GM12872 (cell line): ENCODE measurements around the gene SNRNP25.

Source experiments
- TF ChIP-seq, protein P1 (sequence below): IDR thresholded peaks from 3 replicates; pipeline ENCODE4 v1.5.1; 2011; ENCODE audit warnings: low read depth, mild to moderate bottlenecking, low read length, moderate library complexity; ENCODE audit not compliant: insufficient read depth

The SNRNP25 gene

DNA sequence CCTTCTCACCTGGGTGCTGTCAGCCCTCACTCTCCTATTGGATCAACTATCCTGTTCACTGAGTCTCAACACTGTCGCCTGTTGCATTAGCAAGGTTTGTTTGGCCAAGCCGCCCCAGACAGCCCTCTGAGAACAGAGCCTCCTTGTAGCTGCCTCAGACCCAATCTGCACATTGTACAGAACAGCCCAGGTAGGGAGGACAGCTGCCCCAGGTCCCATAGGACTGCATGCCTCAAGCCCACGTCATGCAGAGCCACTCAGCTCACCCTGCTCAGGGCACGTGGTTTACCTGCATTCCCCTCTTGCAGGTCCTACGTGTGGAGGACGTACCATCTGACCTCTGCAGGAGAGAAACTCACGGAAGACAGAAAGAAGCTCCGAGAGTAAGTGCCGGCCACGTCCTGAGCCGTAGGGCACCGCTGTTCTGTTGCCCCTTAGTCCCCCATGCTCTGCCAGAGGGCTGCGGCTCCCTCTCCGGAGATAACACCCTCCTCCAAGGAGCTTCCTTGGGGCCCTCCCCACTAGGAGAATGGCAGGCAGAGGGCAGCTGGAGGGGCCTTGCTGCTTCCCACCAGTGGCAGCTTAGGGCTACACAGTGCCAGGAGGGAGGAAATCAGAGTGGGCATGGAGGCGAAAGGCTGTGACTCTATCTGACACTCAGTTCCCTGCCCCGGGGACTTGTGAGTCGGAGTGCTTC is 2.8 kb downstream of the SNRNP25 start:
- TF ChIP-seq, protein P1, sequence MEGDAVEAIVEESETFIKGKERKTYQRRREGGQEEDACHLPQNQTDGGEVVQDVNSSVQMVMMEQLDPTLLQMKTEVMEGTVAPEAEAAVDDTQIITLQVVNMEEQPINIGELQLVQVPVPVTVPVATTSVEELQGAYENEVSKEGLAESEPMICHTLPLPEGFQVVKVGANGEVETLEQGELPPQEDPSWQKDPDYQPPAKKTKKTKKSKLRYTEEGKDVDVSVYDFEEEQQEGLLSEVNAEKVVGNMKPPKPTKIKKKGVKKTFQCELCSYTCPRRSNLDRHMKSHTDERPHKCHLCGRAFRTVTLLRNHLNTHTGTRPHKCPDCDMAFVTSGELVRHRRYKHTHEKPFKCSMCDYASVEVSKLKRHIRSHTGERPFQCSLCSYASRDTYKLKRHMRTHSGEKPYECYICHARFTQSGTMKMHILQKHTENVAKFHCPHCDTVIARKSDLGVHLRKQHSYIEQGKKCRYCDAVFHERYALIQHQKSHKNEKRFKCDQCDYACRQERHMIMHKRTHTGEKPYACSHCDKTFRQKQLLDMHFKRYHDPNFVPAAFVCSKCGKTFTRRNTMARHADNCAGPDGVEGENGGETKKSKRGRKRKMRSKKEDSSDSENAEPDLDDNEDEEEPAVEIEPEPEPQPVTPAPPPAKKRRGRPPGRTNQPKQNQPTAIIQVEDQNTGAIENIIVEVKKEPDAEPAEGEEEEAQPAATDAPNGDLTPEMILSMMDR: no peak

DNA sequence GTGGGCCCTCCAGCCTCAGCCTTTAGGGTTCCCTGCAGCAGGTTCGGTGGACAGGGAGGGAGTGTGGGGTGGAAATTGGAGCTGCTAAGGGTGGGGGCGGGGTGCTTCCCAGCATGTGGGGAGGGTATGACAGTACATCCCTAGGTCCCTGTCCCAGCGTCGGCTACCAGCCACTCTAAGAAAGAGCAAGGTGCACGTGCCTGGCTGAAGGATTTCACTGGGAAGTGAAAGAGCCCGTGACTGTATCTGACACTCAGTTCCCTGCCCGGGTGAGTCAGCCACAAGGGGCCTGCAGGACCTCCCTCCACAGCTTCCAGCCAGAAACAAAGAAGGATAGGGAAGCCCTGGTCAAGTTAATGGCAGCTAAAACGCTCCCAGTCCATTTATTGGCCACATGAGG is 4.1 kb downstream of the SNRNP25 start:
- TF ChIP-seq, protein P1: no peak

DNA sequence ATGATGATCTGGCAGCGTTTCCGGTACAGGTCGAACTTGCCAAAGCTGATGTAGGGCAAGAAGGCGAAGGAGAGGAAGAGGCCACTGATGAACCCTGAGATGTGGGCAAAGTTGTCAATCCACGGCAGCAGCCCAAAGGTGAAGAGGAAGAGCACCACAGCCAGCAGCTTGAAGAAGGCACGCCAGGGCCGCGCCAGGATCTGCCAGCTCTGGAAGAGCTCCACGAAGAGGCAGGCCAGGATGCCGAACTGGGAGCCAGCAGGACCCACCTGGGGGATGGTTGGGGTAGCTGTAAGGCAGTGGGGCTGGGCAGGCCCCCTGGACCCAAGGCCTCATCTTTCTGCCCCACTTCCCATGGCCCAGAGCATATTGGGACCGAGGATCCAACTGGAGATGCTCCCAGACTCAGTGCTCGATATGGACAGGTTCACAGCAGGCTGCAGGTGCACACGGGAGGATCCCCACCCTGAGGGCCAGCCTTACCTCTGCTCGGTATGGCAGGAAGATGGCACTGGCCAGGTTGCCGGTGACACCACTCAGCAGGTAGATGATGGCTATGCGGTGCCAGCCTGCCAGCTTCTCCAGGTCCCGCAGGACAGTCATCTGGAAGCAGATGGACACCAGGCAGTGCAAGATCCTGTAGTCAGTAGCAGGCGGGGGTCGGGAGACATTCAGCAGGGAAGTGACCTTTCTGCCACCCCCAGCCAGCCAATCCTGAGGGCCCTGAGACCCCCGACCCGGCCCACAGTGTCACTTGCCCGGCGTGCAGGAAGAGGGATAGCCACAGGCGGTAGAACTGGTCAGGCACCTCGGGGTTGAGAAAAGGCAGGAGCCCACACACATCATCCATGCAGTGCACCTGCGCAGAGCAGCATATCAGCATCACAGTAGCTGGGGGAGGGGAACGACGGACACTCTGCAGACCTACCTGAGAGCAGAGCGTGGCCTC is 5.1 kb downstream of the SNRNP25 start:
- TF ChIP-seq, protein P1: no peak

DNA sequence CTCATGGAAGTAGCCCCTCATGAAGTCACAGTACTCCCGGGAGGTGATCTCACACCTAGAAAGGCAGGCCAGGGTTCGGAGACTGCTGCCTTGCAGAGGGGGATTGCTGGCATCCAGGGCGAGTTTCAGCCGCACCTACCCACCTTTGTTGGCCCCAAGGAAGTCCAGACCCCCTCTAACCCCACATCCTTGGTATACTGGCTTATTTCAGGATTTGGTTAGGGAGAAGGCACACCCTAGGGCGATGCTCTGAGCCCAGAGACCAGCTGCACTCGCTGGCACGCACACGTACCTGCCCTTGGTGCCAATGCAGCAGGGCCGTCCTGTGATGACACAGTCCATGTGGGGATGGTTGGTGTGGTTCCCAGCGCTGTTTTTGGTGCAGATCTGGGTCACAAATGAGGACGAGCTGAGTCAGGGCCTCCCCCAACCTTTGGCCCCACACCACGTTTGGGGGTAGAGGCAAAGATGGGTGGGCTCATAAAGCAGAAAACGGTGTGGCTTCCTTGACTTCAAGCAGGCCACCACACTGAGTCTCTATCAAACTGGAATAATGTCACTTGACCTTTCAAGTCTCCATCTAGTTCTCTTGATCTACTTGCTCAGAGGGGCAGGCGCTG is 5.9 kb downstream of the SNRNP25 start:
- TF ChIP-seq, protein P1: no peak

DNA sequence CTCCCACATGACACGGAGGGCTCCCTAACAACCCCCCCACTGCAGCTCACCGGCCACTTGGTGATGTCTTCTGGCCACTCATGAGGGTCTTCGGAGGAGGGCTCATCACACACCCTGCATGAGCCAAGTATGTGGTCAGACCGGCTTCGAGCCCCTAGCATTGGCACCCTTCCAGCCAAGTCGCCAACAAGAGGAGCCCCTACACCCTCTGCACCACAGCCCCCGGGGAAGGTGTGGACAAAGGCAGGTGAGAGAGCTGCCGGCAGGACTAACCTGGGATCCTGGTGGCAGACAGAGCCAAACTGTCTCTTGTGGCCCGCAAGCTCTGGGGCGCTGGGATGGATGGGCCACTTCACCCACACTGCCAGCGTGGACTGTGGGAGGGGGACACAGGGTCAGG is 6.5 kb downstream of the SNRNP25 start:
- TF ChIP-seq, protein P1: no peak

DNA sequence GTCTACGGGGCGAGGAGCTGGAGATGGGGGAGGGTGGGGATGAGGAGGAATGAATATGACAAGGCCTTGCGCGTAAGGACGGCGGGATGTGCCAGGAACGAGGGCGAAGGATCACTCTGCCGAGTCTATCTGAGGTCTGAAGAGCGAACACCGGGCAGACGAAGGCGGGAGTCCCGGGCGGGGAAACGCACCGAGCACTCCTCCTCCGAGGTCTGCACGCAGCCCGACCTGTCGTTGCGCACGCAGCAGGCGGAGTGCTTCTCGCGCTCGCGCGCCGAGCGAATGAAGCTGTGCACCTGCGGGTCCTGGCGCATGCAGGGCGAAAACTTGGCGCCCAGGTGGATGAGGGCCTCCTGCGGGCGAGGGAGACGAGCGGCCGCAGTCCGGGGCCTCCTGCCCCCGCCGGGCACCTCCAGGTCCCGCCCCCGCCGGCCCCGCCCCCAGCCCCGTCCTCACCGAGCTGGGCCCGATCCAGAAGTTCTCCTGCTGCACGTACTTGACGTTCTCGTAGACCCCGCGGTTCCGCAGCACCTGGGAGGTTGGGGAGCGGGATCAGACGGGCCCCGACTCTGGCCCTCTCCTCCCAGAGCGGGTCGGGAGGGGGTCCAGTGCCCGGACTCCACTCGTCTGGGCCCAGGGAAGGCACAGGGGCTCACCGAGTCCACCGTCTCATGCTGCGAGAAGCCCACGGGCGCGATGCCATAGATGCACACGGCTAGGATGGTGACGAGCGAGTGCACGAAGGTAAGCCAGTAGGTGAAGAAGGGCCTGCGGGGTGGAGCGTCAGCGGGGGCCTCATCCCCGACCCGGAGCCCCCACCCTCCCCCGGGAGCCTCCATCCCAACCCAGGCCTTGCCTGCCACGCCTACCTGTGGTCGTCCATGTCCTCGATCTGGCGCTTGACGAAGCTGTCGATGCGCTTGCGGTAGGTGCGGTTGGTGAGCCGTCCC is 7.6 kb downstream of the SNRNP25 start:
- TF ChIP-seq, protein P1: no peak
